ENCODE results near the gene PCDHGB5. TPM values are rescaled to one million over a fixed set of nuclear protein-coding genes. Genes with fewer than 3 reads are reported as not detected.
"Not testable (repeated sequence)": the region's sequence is repeated elsewhere in the genome, so short reads cannot be mapped to it uniquely, and the experiment has no call there.

The PCDHGB5 gene
- polyA plus RNA-seq, 3 donors: 0.01 to 0.08 TPM; not detected in 1

GRCh38 chr5:141432726-141433125 is 35.0 kb downstream of the PCDHGB5 start:
- 36% methylated on average over 24 of the region's 29 CpGs for WGBS (ENCODE audit: insufficient coverage)
- intact Hi-C loops (cut with micrococcal nuclease); H3K4me3 ChIP-seq (replicated peaks in 1 of 3; ENCODE audit: low read depth in 2 of 3, low read length in 3 of 3); H3K27ac ChIP-seq (ENCODE audit: low read depth in 1 of 2, low read length in 2 of 2); H3K4me2 ChIP-seq (replicated peaks; ENCODE audit: extremely low read depth, low read length, poor library complexity, severe bottlenecking); H4K20me1 ChIP-seq (ENCODE audit: insufficient read depth, low read length); H3K36me3 ChIP-seq (replicated peaks in 1 of 2; ENCODE audit: control insufficient read depth in 1 of 2, insufficient read depth in 2 of 2, low read length in 2 of 2); H2AFZ ChIP-seq (ENCODE audit: insufficient read depth, low read depth, low read length, poor library complexity, severe bottlenecking); H3K27ac Mint-ChIP-seq; H3K79me2 ChIP-seq (ENCODE audit: insufficient read depth, low read length); H3K9ac ChIP-seq (ENCODE audit: insufficient read depth, low read length, poor library complexity, severe bottlenecking); DNase-seq: not testable (repeated sequence)
- peaks cover 47 to 66% (median 61%) of the 10 kb centered on the region in 3 donors for H3K27me3 Mint-ChIP-seq (ENCODE audit: low read depth in 3 of 3)
- peaks cover 22 to 50% (median 40%) of the 10 kb centered on the region in 7 donors for H3K9me3 Mint-ChIP-seq
- peaks cover 37% of the 10 kb centered on the region in 2 donors for H3K9me3 ChIP-seq (replicated peaks in 1 of 2; ENCODE audit: control insufficient read depth in 1 of 2, insufficient read depth in 1 of 2, low read length in 2 of 2)
- peak overlapping the region in 1 of 2 donors; percentile 79 for H3K4me3 Mint-ChIP-seq
- H3K27me3 ChIP-seq (ENCODE audit: control insufficient read depth in 2 of 2, insufficient read depth in 2 of 2, low read length in 2 of 2): peaks cover 32 to 90% of the 10 kb centered on the region in 2 donors
- H3K36me3 Mint-ChIP-seq: peaks cover 20 to 22% of the 10 kb centered on the region in 2 donors
- peaks cover 21% of the 10 kb centered on the region for H3K4me1 Mint-ChIP-seq
- peaks cover 17 to 19% of the 10 kb centered on the region in 2 donors for H3K4me1 ChIP-seq (ENCODE audit: control insufficient read depth in 1 of 2, insufficient read depth in 2 of 2, low read length in 2 of 2)

GRCh38 chr5:141434006-141434405 is 36.3 kb downstream of the PCDHGB5 start:
- H3K27me3 Mint-ChIP-seq (ENCODE audit: low read depth in 3 of 3): peaks cover 39 to 53% (median 53%) of the 10 kb centered on the region in 3 donors
- WGBS (ENCODE audit: insufficient coverage): no CpG with 5 or more reads among the region's 2 CpGs
- peaks cover 21% of the 10 kb centered on the region for H3K4me1 Mint-ChIP-seq
- Histone ChIP-seq H3K27me3 (ENCODE audit: control insufficient read depth in 2 of 2, insufficient read depth in 2 of 2, low read length in 2 of 2) (peaks cover 32 to 81% of the 10 kb centered on the region in 2 donors), H3K4me2 (replicated peaks; ENCODE audit: extremely low read depth, low read length, poor library complexity, severe bottlenecking) (no peak overlapping the region), H3K27ac (ENCODE audit: low read depth in 1 of 2, low read length in 2 of 2) (no peak overlapping the region), H3K9me3 (replicated peaks in 1 of 2; ENCODE audit: control insufficient read depth in 1 of 2, insufficient read depth in 1 of 2, low read length in 2 of 2) (peaks cover 31 to 32% of the 10 kb centered on the region in 2 donors), H3K4me1 (ENCODE audit: control insufficient read depth in 1 of 2, insufficient read depth in 2 of 2, low read length in 2 of 2) (peaks cover 17 to 19% of the 10 kb centered on the region in 2 donors), H4K20me1 (ENCODE audit: insufficient read depth, low read length) (no peaks in the 10 kb centered on the region), H2AFZ (ENCODE audit: insufficient read depth, low read depth, low read length, poor library complexity, severe bottlenecking) (no peak overlapping the region), H3K36me3 (replicated peaks in 1 of 2; ENCODE audit: control insufficient read depth in 1 of 2, insufficient read depth in 2 of 2, low read length in 2 of 2) (no peaks in the 10 kb centered on the region), H3K79me2 (ENCODE audit: insufficient read depth, low read length) (no peaks in the 10 kb centered on the region), H3K9ac (ENCODE audit: insufficient read depth, low read length, poor library complexity, severe bottlenecking) (no peak overlapping the region), H3K4me3 (replicated peaks in 1 of 3; ENCODE audit: low read depth in 2 of 3, low read length in 3 of 3) (no peak overlapping the region)
- H3K27ac Mint-ChIP-seq: no peak overlapping the region
- H3K36me3 Mint-ChIP-seq: peaks cover 20 to 22% of the 10 kb centered on the region in 2 donors
- no peak for DNase-seq
- no peak overlapping the region for H3K4me3 Mint-ChIP-seq
- no peak for TF ChIP-seq CTCF (IDR thresholded peaks at IDR 0.05)
- intact Hi-C loops (cut with micrococcal nuclease): no loop called here
- H3K9me3 Mint-ChIP-seq: peaks cover 22 to 47% (median 37%) of the 10 kb centered on the region in 7 donors
